Loucy (cell line): ENCODE measurements around the gene ZFP36L2.

ENCODE experiments used
- H2AFZ ChIP-seq: fragments of 200-600 bp; sonication (generic); 2 replicates; pipeline ENCODE4 v1.6.0; 2016; ENCODE audit warnings: antibody characterized with exemption, mild to moderate bottlenecking, low read length, moderate library complexity
- H3F3A ChIP-seq: fragments of 200-600 bp; 2 replicates; pipeline ENCODE4 v1.6.0; 2016; ENCODE audit warnings: antibody characterized with exemption, low read depth, mild to moderate bottlenecking
- H3K27me3 ChIP-seq: fragments of 200-600 bp; sonication (generic); 2 replicates; pipeline ENCODE4 v1.6.1; 2014; ENCODE audit warnings: low read length, mild to moderate bottlenecking; ENCODE audit not compliant: insufficient read depth, poor library complexity, severe bottlenecking
- H3K36me3 ChIP-seq: fragments of 200-600 bp; sonication (generic); 2 replicates; pipeline ENCODE4 v1.6.1; 2016; ENCODE audit warnings: low read length; ENCODE audit not compliant: insufficient read depth
- H3K4me1 ChIP-seq: fragments of 200-600 bp; sonication (generic); 2 replicates; pipeline ENCODE4 v1.5.1; 2014; ENCODE audit warnings: low read length, mild to moderate bottlenecking; ENCODE audit not compliant: insufficient read depth, poor library complexity, severe bottlenecking
- H3K4me2 ChIP-seq: fragments of 200-600 bp; sonication (generic); 2 replicates; pipeline ENCODE4 v1.6.0; 2014; ENCODE audit warnings: antibody characterized with exemption, low read length, low read depth, mild to moderate bottlenecking; ENCODE audit not compliant: poor library complexity, severe bottlenecking
- H3K4me3 ChIP-seq: fragments of 200-600 bp; sonication (generic); 2 replicates; pipeline ENCODE4 v1.5.1; 2014; ENCODE audit warnings: low read length, mild to moderate bottlenecking, mixed read lengths; ENCODE audit not compliant: poor library complexity, severe bottlenecking
- H3K79me2 ChIP-seq: fragments of 200-600 bp; sonication (generic); 2 replicates; pipeline ENCODE4 v1.6.1; 2014; ENCODE audit warnings: low read length; ENCODE audit not compliant: insufficient read depth
- H3K9ac ChIP-seq: fragments of 200-600 bp; sonication (generic); 2 replicates; pipeline ENCODE4 v1.6.0; 2014; ENCODE audit warnings: mild to moderate bottlenecking, low read depth, low read length, moderate library complexity; ENCODE audit not compliant: poor library complexity, severe bottlenecking
- H3K9me2 ChIP-seq: fragments of 200-600 bp; sonication (generic); replicated peaks from 2 replicates; pipeline ENCODE4 v1.6.1; 2016; ENCODE audit warnings: low read depth, low read length, mixed read lengths
- H3K9me3 ChIP-seq: fragments of 200-600 bp; sonication (generic); 2 replicates; pipeline ENCODE4 v1.6.1; 2014; ENCODE audit warnings: mild to moderate bottlenecking, antibody characterized with exemption, low read length, low read depth; ENCODE audit not compliant: insufficient read depth
- H4K20me1 ChIP-seq: fragments of 200-600 bp; sonication (generic); 2 replicates; pipeline ENCODE4 v1.6.0; 2014; ENCODE audit warnings: antibody characterized with exemption, low read length, mild to moderate bottlenecking; ENCODE audit not compliant: insufficient read depth, poor library complexity, severe bottlenecking
- CTCF ChIP-seq: fragments of 200-600 bp; sonication (generic); conservative IDR thresholded peaks from 2 replicates; pipeline ENCODE4 v1.5.1; 2014; ENCODE audit warnings: mild to moderate bottlenecking, antibody characterized with exemption, low read length
- EZH2phosphoT487 ChIP-seq: fragments of 200-600 bp; IDR thresholded peaks from 2 replicates; pipeline ENCODE4 v1.6.1; 2018; ENCODE audit warnings: antibody characterized with exemption, mild to moderate bottlenecking, moderate library complexity, borderline replicate concordance

Gene ZFP36L2

GRCh38 chr2:43251171-43251731 is 24.8 kb upstream of the ZFP36L2 start:
- Histone ChIP-seq H4K20me1 (no peaks in the 10 kb centered on the region), H3K9ac (no peak overlapping the region), H3K9me2 (no peaks in the 10 kb centered on the region), H2AFZ (no peak overlapping the region), H3K4me3 (no peak overlapping the region), H3K9me3 (no peaks in the 10 kb centered on the region), H3K27me3 (no peaks in the 10 kb centered on the region), H3K4me2 (no peak overlapping the region), H3K79me2 (no peaks in the 10 kb centered on the region), H3F3A (no peaks in the 10 kb centered on the region), H3K4me1 (no peaks in the 10 kb centered on the region), H3K36me3 (no peaks in the 10 kb centered on the region; the same call in 1 of the 2 replicates)
- no peak for TF ChIP-seq CTCF
- no peak for TF ChIP-seq EZH2phosphoT487

GRCh38 chr2:43250015-43250414 is 23.6 kb upstream of the ZFP36L2 start:
- Histone ChIP-seq H3F3A (no peaks in the 10 kb centered on the region), H3K36me3 (no peaks in the 10 kb centered on the region; the same call in 1 of the 2 replicates), H3K4me1 (no peaks in the 10 kb centered on the region), H3K9me3 (no peaks in the 10 kb centered on the region), H3K27me3 (no peaks in the 10 kb centered on the region), H3K4me3 (no peak overlapping the region), H2AFZ (no peak overlapping the region), H3K9ac (no peak overlapping the region), H3K4me2 (no peak overlapping the region), H3K79me2 (no peaks in the 10 kb centered on the region), H3K9me2 (no peaks in the 10 kb centered on the region), H4K20me1 (no peaks in the 10 kb centered on the region)
- TF ChIP-seq CTCF (no peak), EZH2phosphoT487 (no peak)

GRCh38 chr2:43248621-43249020 is 22.2 kb upstream of the ZFP36L2 start:
- Histone ChIP-seq H3K79me2 (no peaks in the 10 kb centered on the region), H2AFZ (no peak overlapping the region), H3K9me3 (no peaks in the 10 kb centered on the region), H3K36me3 (no peaks in the 10 kb centered on the region; the same call in 1 of the 2 replicates), H3K4me3 (no peak overlapping the region), H3K4me1 (no peaks in the 10 kb centered on the region), H4K20me1 (no peaks in the 10 kb centered on the region), H3K27me3 (no peaks in the 10 kb centered on the region), H3F3A (no peaks in the 10 kb centered on the region), H3K9ac (no peak overlapping the region), H3K4me2 (no peak overlapping the region), H3K9me2 (no peaks in the 10 kb centered on the region)
- TF ChIP-seq CTCF (no peak), EZH2phosphoT487 (no peak)
